ENCODE data around the gene TRAF3. TPM values are rescaled to one million over a fixed set of nuclear protein-coding genes. Genes with fewer than 3 reads are reported as not detected.

Gene TRAF3
- total RNA-seq, 1 donor from 2014 or later, result 25.9 TPM

DNA sequence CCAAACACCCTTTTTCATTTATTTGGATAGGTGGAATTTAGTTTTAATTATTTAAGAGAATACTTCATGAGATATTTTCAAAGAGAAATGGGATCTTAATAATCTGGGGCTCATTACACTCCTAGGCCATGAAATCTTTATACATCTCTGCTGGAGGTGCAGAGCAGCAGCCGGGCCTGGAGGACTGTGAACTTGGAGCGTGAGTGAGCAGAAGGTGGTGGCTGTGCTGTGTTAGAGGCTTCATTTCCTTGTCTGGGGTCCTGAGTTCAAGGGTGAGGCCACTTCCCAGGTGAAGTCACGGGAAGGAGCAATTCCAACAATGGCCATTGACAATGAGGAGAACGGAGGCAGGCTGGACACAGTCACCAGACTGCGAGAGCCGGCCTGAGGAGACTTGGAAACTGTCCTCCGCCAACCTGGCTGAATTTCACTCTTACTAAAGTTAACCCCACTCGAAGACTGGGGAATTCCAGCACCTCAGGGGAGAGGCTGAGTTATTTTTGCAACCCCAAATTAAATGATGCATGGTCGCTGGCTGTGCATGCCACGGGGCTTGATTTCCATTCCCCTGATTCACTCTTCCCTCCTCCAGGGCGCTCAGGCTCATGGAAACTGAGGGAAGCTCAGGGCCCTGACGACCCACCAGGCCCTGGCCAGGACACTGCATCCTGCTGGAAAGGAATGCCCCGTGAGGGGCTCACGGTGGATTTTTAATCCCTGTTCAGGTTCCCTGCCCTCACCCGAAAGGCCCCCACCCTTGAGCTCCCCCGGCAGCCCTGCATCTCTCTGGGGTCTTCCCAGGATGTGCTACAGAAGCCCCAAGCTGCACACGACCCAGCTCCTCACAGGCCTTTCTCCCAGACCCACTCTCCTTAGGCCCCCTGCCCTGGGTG lies 22.6 kb upstream of the TRAF3 start:
- Histone ChIP-seq H3K9ac (ENCODE audit: low read length) (no peak overlapping the region), H2AFZ (ENCODE audit: low read depth, low read length) (no peak overlapping the region), H3K27ac (ENCODE audit: low read depth, low read length) (no peak overlapping the region), H3K9me3 (ENCODE audit: insufficient read depth, low read depth, low read length) (no peaks in the 10 kb centered on the region), H3K4me2 (ENCODE audit: low read length) (no peak overlapping the region), H3K79me2 (ENCODE audit: insufficient read depth, low read length) (no peaks in the 10 kb centered on the region), H3K4me3 (ENCODE audit: insufficient read depth, low read depth, low read length) (no peak overlapping the region), H3K4me1 (ENCODE audit: insufficient read depth, low read length) (no peaks in the 10 kb centered on the region), H4K20me1 (ENCODE audit: insufficient read depth, low read length) (no peaks in the 10 kb centered on the region), H3K27me3 (ENCODE audit: insufficient read depth, low read length) (peaks cover 5% of the 10 kb centered on the region), H3K36me3 (ENCODE audit: insufficient read depth, low read length) (no peaks in the 10 kb centered on the region)
- Mint-ChIP-seq H3K4me1 (ENCODE audit: low read depth, unreplicated experiment) (no peaks in the 10 kb centered on the region), H3K9me3 (ENCODE audit: unreplicated experiment) (peaks cover 4% of the 10 kb centered on the region), H3K27ac (ENCODE audit: unreplicated experiment) (no peak overlapping the region), H3K27me3 (ENCODE audit: low read depth, unreplicated experiment) (no peaks in the 10 kb centered on the region), H3K36me3 (ENCODE audit: low read depth, unreplicated experiment) (peaks cover 16% of the 10 kb centered on the region), H3K4me3 (ENCODE audit: unreplicated experiment) (no peak overlapping the region)
- TF ChIP-seq, protein P1, sequence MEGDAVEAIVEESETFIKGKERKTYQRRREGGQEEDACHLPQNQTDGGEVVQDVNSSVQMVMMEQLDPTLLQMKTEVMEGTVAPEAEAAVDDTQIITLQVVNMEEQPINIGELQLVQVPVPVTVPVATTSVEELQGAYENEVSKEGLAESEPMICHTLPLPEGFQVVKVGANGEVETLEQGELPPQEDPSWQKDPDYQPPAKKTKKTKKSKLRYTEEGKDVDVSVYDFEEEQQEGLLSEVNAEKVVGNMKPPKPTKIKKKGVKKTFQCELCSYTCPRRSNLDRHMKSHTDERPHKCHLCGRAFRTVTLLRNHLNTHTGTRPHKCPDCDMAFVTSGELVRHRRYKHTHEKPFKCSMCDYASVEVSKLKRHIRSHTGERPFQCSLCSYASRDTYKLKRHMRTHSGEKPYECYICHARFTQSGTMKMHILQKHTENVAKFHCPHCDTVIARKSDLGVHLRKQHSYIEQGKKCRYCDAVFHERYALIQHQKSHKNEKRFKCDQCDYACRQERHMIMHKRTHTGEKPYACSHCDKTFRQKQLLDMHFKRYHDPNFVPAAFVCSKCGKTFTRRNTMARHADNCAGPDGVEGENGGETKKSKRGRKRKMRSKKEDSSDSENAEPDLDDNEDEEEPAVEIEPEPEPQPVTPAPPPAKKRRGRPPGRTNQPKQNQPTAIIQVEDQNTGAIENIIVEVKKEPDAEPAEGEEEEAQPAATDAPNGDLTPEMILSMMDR (IDR thresholded peaks at IDR 0.05; ENCODE audit: insufficient read depth, low read depth, low read length), result no peak
- TF ChIP-seq EZH2 (IDR thresholded peaks at IDR 0.05; ENCODE audit: insufficient read depth, low read length), result no peak
- FAIRE-seq, result no peak
- DNase-seq (ENCODE audit: low read depth), result no peak

DNA sequence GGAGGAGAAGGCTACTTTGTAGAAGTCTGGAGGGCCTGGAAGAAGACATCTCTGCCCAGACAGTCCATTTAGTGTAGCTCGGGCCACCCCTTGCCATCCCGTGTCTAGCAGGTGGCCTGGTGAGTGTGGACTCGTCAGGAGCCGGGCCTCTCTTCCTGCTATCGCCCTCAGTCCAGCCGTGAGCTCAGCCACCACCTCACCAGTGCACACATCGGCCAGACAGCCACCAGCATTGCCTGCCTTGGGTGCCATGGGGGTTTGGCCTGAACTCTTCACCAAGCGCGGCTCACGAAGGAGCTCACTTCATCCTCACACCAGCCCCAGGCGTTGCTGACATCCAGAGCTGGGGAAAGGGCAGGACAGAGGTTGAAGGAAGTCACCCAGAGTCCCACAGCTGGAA lies 19.6 kb upstream of the TRAF3 start:
- H3K36me3 Mint-ChIP-seq (ENCODE audit: low read depth, unreplicated experiment), result peaks cover 13% of the 10 kb centered on the region
- Histone ChIP-seq H3K36me3 (ENCODE audit: insufficient read depth, low read length) (no peaks in the 10 kb centered on the region), H3K27me3 (ENCODE audit: insufficient read depth, low read length) (peaks cover 16% of the 10 kb centered on the region), H4K20me1 (ENCODE audit: insufficient read depth, low read length) (no peaks in the 10 kb centered on the region), H3K4me2 (ENCODE audit: low read length) (no peak overlapping the region), H3K4me1 (ENCODE audit: insufficient read depth, low read length) (peaks cover 2% of the 10 kb centered on the region), H3K27ac (ENCODE audit: low read depth, low read length) (no peak overlapping the region), H3K9ac (ENCODE audit: low read length) (no peak overlapping the region), H3K9me3 (ENCODE audit: insufficient read depth, low read depth, low read length) (no peaks in the 10 kb centered on the region), H3K79me2 (ENCODE audit: insufficient read depth, low read length) (no peaks in the 10 kb centered on the region), H2AFZ (ENCODE audit: low read depth, low read length) (no peak overlapping the region), H3K4me3 (ENCODE audit: insufficient read depth, low read depth, low read length) (no peak overlapping the region)
- H3K4me1 Mint-ChIP-seq (ENCODE audit: low read depth, unreplicated experiment), result no peaks in the 10 kb centered on the region
- no peak overlapping the region for H3K4me3 Mint-ChIP-seq (ENCODE audit: unreplicated experiment)
- no peak overlapping the region for H3K27ac Mint-ChIP-seq (ENCODE audit: unreplicated experiment)
- peaks cover 4% of the 10 kb centered on the region for H3K9me3 Mint-ChIP-seq (ENCODE audit: unreplicated experiment)
- TF ChIP-seq, protein P1 (IDR thresholded peaks at IDR 0.05; ENCODE audit: insufficient read depth, low read depth, low read length), result no peak
- no peak for TF ChIP-seq EZH2 (IDR thresholded peaks at IDR 0.05; ENCODE audit: insufficient read depth, low read length)
- FAIRE-seq (no peak), DNase-seq (ENCODE audit: low read depth) (no peak)
- H3K27me3 Mint-ChIP-seq (ENCODE audit: low read depth, unreplicated experiment), result no peaks in the 10 kb centered on the region

DNA sequence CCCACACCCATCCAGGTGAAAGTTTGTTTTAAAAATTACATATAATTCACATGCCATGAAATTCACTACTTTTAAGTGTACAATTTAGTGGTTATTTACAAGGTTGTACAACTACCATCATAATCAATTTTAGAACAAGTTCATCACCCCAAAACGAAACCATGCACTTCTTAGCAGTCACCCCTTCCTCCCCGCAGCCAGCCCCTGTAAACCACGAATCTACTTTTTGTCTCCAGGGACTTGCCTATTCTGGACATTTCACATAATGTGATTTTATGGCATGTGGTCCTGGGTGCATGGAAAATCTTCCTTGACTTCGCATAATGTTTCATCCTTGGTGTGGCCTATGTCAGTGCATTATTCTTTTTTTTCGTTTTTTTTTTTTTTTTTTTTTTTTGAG lies 19.2 kb upstream of the TRAF3 start:
- Mint-ChIP-seq H3K4me3 (ENCODE audit: unreplicated experiment) (no peak overlapping the region), H3K9me3 (ENCODE audit: unreplicated experiment) (peaks cover 4% of the 10 kb centered on the region), H3K27ac (ENCODE audit: unreplicated experiment) (no peak overlapping the region), H3K27me3 (ENCODE audit: low read depth, unreplicated experiment) (no peaks in the 10 kb centered on the region), H3K4me1 (ENCODE audit: low read depth, unreplicated experiment) (no peaks in the 10 kb centered on the region), H3K36me3 (ENCODE audit: low read depth, unreplicated experiment) (peaks cover 13% of the 10 kb centered on the region)
- Histone ChIP-seq H4K20me1 (ENCODE audit: insufficient read depth, low read length) (no peaks in the 10 kb centered on the region), H2AFZ (ENCODE audit: low read depth, low read length) (no peak overlapping the region), H3K4me3 (ENCODE audit: insufficient read depth, low read depth, low read length) (no peak overlapping the region), H3K9me3 (ENCODE audit: insufficient read depth, low read depth, low read length) (no peaks in the 10 kb centered on the region), H3K36me3 (ENCODE audit: insufficient read depth, low read length) (no peaks in the 10 kb centered on the region), H3K79me2 (ENCODE audit: insufficient read depth, low read length) (no peaks in the 10 kb centered on the region), H3K27me3 (ENCODE audit: insufficient read depth, low read length) (peaks cover 16% of the 10 kb centered on the region), H3K4me2 (ENCODE audit: low read length) (no peak overlapping the region), H3K4me1 (ENCODE audit: insufficient read depth, low read length) (peaks cover 2% of the 10 kb centered on the region), H3K9ac (ENCODE audit: low read length) (no peak overlapping the region), H3K27ac (ENCODE audit: low read depth, low read length) (no peak overlapping the region)
- FAIRE-seq (no peak), DNase-seq (ENCODE audit: low read depth) (no peak)
- TF ChIP-seq EZH2 (IDR thresholded peaks at IDR 0.05; ENCODE audit: insufficient read depth, low read length), result no peak
- TF ChIP-seq, protein P1 (IDR thresholded peaks at IDR 0.05; ENCODE audit: insufficient read depth, low read depth, low read length), result no peak

Measured in astrocyte (in vitro differentiated cells and primary cell).